NB4 (cell line): ENCODE results near the gene LRIT3.

Experiments
- CTCF ChIP-seq: IDR thresholded peaks from one replicate; pipeline ENCODE4 v1.5.1; 2012; ENCODE audit warnings: low read depth, low read length
- MAX ChIP-seq: IDR thresholded peaks from 2 replicates; pipeline ENCODE4 v1.6.1; 2011; ENCODE audit warnings: low read depth, low read length
- MYC ChIP-seq: IDR thresholded peaks from 2 replicates; pipeline ENCODE4 v1.6.1; 2011; ENCODE audit warnings: low read depth, low read length
- POLR2A ChIP-seq: IDR thresholded peaks from 2 replicates; pipeline ENCODE4 v1.6.1; 2011; ENCODE audit warnings: mild to moderate bottlenecking; ENCODE audit not compliant: insufficient read length; ENCODE audit errors: extremely low read depth

GRCh38 chr4:109861271-109861670, 13.4 kb downstream of the LRIT3 start:
- TF ChIP-seq MAX (no peak), CTCF (no peak), POLR2A (no peak), MYC (no peak)
